HCEC 1CT (cell line): Measurements from ENCODE around the gene RASSF5.
"Not testable (repeated sequence)": the region's sequence is repeated elsewhere in the genome, so short reads cannot be mapped to it uniquely, and the experiment has no call there.

Source experiments
- DNase-seq: peaks from one replicate; pipeline ENCODE4 v3.0.0-alpha.2; 2017

The RASSF5 gene

GRCh38 chr1:206591226-206591625, 83.9 kb downstream of the RASSF5 start:
- peak; percentile 32 for DNase-seq

- no peak for DNase-seq
Measured at GRCh38 chr1:206591696-206592095, 84.4 kb downstream of the RASSF5 start.

- no peak for DNase-seq
Measured at GRCh38 chr1:206593351-206593925, 86.1 kb downstream of the RASSF5 start.

- no peak for DNase-seq
Measured at GRCh38 chr1:206595581-206596318, 88.4 kb downstream of the RASSF5 start.

DNA sequence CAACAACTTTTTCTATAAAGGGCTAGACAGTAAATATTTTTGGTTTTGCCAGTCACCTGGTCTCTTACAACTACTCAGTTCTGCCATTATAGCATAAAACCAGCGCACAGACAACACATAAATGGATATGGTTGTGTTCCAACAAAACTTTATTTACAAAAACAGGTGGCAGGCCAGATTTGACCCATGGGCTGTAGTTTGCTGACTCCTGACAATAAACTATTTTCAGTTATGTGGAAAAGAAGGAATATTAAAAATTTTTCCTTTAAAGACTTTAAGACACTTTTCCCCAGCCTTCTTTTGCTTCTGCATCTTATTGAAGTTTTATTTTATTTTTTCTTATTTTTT, 89.0 kb downstream of the RASSF5 start:
- DNase-seq, result no peak

DNA sequence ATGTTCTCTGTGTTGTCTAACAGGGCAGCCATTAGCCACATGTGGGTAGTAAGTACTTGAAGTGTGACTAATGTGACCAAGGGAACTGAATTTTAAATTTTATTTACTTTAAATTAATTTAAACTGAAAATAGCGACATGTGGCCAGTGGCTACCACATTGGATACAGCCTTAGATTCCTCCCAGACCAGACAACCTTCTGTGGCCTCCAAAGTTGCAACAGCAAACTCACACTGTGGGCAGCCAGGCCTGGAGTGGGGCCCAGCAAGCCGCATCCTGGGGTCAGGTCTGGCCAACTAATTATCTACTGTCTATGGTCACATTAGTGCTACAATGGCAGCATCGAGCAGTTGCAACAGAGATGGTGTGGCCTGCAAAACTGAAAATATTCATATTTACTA, 93.2 kb downstream of the RASSF5 start:
- no peak for DNase-seq

DNA sequence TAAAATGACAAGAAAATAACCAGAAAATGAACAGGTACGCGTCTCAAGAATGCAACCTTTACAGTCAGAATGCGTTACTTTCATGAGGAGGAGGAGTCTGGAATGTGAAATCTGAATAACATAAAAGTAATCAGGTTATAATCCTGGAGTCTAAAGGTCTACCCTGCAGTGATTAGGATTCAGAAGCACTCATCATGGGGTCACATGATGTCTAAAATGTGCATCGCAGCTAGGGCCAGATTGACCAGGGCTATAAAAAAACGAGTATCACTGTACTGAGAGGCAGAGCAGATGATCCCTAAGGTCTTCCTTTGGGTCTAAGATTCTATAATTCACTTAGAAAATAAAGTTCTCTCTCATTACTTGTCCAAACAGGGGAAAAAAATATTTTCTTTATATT, 97.5 kb downstream of the RASSF5 start:
- DNase-seq, result no peak

DNA sequence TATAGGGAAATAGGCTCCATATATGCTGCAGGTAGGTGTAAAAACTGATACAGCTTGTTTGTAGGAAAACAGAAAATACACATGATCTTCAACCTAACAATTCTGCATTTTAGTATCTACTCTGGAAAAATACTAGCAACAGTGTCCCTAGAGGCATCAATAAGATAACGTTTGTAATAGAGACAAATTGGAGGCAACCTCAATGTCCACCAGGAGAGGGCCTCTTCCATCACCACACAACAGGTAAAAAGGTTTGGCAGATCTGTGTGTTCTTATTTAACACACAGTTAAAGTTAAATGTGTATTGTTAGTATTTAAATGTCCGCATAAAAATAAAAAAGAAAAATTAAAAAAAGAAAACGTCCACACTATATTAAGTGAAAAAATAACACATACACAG, 99.5 kb downstream of the RASSF5 start:
- peak; percentile 65 for DNase-seq

DNA sequence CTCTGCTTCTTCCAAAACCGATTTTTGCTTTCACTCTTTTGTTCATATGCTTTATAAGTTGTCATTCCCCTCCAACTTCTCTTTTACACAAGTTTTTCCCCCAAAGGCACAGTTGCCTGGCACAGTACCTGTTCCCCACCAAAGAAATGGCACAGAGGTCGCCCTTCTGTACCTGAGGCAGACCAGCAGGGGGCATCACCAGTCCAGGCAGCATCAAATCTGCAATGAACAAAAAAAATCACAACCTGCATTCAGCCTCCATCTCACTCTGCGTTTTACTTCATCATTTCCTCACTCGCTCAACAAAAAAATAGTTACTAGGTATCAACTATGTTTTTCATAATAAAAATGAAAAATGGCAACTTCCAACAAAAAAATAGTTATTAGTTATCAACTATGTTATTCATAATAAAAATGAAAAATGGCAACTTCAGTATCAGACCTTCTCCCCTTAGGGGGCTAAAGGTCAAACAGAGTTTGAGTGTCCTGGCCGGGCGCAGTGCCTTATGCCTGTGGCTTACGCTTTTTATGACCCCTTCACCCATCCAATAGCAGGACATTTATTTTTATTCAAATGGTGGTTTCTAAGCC, 100.9 kb downstream of the RASSF5 start:
- DNase-seq, result peak; percentile 31

- DNase-seq, result no peak
Measured at GRCh38 chr1:206609229-206609991, 102.1 kb downstream of the RASSF5 start.

DNA sequence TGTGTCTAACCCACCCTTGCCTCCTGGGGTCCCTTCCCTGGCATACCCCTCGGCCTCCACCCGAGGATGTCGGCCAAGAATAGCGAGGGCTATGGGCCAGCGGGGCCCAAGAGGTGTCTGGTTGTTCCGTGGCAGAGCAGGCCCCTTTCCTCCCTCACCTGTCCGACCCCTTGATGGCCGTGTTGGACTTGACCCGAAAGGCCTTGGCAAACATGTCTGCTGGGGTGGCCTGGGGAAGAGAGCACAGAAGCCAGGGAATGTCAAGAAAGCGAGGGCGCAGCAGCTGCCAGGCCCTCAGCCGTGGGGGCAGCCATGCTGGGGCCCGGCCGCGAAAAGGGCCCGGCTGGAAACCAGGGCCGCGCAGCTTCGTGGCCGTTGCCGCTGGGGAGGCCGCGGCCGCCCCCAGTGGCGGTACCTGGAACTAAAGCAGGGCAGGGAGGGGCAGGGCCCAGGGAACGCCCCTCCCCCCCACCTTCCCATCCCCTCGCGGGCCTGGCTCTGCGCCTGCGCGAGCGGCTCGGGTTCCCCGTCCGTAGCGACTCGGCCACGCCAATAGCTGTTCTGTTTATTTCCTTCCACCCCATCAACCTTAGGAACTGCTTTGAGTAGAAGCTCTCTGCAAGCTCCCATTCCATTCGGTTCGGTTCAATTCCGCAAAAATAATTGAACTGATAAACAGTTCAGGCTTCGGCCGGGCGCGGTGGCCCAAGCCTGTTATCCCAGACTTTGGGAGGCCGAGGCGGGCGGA, 105.0 kb downstream of the RASSF5 start, which contains the start of gene EIF2D:
TSS of gene EIF2D (minus strand) at position 337 of the 748 bp plus-strand sequence. CDS start at position 214, 123 bp downstream.
- DNase-seq, result peak; percentile 87

GRCh38 chr1:206626396-206626795, 119.1 kb downstream of the RASSF5 start:
- DNase-seq, result not testable (repeated sequence)

DNA sequence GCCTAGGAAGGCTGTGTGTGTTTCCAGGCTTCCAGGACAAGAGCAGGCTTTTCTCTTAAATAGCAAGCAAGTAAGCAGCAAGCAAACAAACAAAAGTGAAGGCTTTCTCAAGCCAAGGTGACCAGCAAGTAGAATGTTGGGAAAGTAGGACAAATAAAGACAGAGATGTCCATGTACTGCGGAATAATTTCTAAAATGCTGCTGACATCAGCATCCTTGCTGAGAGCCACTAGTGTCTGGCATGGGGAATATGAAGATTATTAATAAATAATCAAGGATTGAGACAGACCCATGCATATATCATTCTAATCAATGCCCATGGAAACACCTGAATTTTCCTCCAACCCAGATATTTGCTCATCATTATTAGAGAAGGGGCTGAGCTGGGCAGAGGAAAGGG, 121.6 kb downstream of the RASSF5 start:
- DNase-seq, result no peak

DNA sequence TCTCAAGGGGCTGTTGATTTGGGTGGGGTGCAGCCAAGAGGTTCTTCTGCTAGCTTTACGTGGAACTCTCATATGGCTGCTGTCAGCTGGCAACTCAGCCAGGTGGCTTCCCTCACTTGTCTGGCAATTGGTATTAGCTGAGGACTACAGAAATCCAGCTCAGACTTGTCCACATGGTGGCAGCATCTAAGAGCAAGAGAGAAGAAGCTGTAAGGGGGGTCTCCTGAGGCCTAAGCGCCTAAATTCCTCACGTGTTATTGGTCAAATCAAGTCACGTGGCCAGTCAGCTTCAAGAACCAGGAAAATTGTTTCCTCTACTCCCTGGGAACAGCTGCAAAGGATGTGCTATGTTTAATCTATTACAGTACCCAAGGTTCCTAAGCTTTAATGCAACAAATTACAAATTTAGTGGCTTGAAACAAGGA, 123.8 kb downstream of the RASSF5 start:
- peak; percentile 98 for DNase-seq

DNA sequence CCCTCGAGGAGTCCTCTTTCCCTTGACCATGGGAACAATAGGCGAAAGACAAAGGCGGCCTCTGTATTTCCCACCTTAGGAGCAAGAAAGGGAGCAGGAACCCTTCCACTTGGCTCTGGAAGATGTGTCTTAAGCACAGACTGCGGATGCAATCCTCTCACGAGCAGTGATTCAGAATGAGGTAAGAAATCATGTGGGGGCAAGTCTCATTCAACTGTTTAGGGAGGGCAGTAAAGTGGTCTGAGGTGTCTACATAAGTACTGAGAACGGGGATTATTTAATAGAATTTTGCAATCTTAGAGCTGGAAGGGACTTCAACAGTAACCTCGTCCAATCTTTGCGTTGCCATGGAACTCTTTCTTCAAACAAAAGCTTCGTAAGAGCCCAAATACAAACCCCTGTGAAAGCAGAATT, 126.4 kb downstream of the RASSF5 start:
- DNase-seq, result peak; percentile 96

- DNase-seq, result peak; percentile 86
Measured at GRCh38 chr1:206634365-206635079, 127.2 kb downstream of the RASSF5 start.

GRCh38 chr1:206635080-206635977, 128.0 kb downstream of the RASSF5 start, which contains the start of gene DYRK3:
TSS of gene DYRK3 (plus strand) at chr1:206635536. CDS start at chr1:206635704, 168 bp downstream.
- DNase-seq, result peak; percentile 97

GRCh38 chr1:206635978-206636345, 128.6 kb downstream of the RASSF5 start:
- peak; percentile 38 for DNase-seq

DNA sequence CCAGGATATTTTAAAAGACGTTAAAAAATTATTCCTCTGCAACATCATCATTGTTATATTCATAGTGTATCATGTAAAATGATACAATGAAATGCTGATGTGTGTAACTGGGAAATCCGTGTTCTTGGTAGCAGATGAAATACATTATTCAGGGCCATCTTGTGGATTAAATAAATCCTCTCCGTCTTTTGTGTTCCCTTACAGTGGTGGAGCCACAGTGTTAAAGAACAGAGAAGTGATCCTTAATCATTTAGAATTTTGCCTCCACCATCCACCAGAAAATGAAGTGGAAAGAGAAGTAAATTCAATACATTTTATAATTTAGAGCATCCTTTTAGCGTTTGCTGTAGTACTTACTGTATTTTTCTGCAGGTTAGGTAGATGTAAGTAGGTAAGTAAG, 129.3 kb downstream of the RASSF5 start:
- DNase-seq, result no peak

DNA sequence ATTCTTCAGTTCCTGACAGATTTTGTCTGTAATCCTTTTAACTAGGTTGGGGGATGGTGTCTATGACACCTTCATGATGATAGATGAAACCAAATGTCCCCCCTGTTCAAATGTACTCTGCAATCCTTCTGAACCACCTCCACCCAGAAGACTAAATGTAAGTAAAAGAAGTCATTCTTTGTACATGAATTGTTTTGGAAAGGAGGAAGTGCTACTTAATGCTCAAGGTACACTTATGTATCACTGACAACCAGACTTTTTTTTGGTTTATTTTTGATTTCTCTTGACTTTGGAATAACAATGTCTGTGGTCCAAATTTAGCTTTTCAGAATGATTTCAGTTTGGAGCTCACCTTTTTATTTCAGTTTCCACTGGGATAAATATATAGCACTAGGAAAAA, 130.3 kb downstream of the RASSF5 start:
- no peak for DNase-seq
